HG02759 (cell line): Measurements from ENCODE around the gene RHOT2.

ENCODE experiments used
- ATAC-seq: cut with Tn5 transposase; IDR thresholded peaks from one replicate; pipeline ENCODE4 v1.9.1; 2021; ENCODE audit warnings: mild to moderate bottlenecking, moderate library complexity; ENCODE audit not compliant: unreplicated experiment

Gene RHOT2

GRCh38 chr16:647173-647902, 20.6 kb upstream of the RHOT2 start:
- no peak for ATAC-seq

GRCh38 chr16:648071-648780, 19.7 kb upstream of the RHOT2 start:
- no peak for ATAC-seq

GRCh38 chr16:648781-649589, 18.9 kb upstream of the RHOT2 start, which contains the start of gene WDR90:
WDR90 (plus strand) TSS chr16:649365; CDS start chr16:649417, 52 bp downstream.
- ATAC-seq: peak; percentile 83

GRCh38 chr16:649631-650030, 18.3 kb upstream of the RHOT2 start:
- peak; percentile 10 for ATAC-seq

- ATAC-seq: no peak
Observed at GRCh38 chr16:651844-652243, 16.1 kb upstream of the RHOT2 start.

GRCh38 chr16:652454-653305, 15.3 kb upstream of the RHOT2 start:
- ATAC-seq: no peak

- ATAC-seq: no peak
Observed at GRCh38 chr16:654034-654433, 13.9 kb upstream of the RHOT2 start.

- no peak for ATAC-seq
Observed at GRCh38 chr16:657487-657886, 10.4 kb upstream of the RHOT2 start.

GRCh38 chr16:658679-659571, 9.0 kb upstream of the RHOT2 start:
- ATAC-seq: no peak

- no peak for ATAC-seq
Observed at GRCh38 chr16:659618-660017, 8.3 kb upstream of the RHOT2 start.

- ATAC-seq: no peak
Observed at GRCh38 chr16:660132-660458, 7.8 kb upstream of the RHOT2 start.

- ATAC-seq: peak; percentile 45
Observed at GRCh38 chr16:660459-661183, 7.3 kb upstream of the RHOT2 start.

- ATAC-seq: no peak
Observed at GRCh38 chr16:661184-661821, 6.6 kb upstream of the RHOT2 start.

GRCh38 chr16:662095-662494, 5.8 kb upstream of the RHOT2 start:
- no peak for ATAC-seq

GRCh38 chr16:662597-662996, 5.3 kb upstream of the RHOT2 start:
- no peak for ATAC-seq

- no peak for ATAC-seq
Observed at GRCh38 chr16:666572-666971, 1.4 kb upstream of the RHOT2 start.

GRCh38 chr16:667113-667779, 686 bp upstream of the RHOT2 start:
- no peak for ATAC-seq

- ATAC-seq: no peak
Observed at GRCh38 chr16:668519-669171, 713 bp downstream of the RHOT2 start.
